GM12878 (cell line): ENCODE data around the gene STAT3. TPM values are rescaled to one million over a fixed set of nuclear protein-coding genes. Genes with fewer than 3 reads are reported as not detected.

ENCODE experiments used
- ATAC-seq: fragments of 200-7000 bp; cut with Tn5 transposase; 3 replicates; pipeline ENCODE4 v1.9.1; 2020; ENCODE audit warnings: mild to moderate bottlenecking, moderate library complexity
- BruUV-seq: library from RNA; stranded (reverse); fragments of 400-500 nt; replicated peaks from 2 replicates; lab custom pipeline; 2021; lab: Mats Ljungman, UMichigan
- CTCF ChIA-PET: fragments of 300-600 bp; sonication (Branson Sonifier 250); formaldehyde crosslinking; extraction: SDS; loops from one replicate; lab custom pipeline; 2021; ENCODE audit warnings: inconsistent platforms; lab: Yijun Ruan, JAX
- POLR2A ChIA-PET: fragments of 350-600 bp; formaldehyde crosslinking; extraction: SDS; loops from one replicate; lab custom pipeline; 2021; ENCODE audit warnings: inconsistent platforms; lab: Charles Lee
- RAD21 ChIA-PET: fragments of 300-600 bp; sonication (Branson Sonifier 250); formaldehyde crosslinking; loops from one replicate; lab custom pipeline; 2023; ENCODE audit warnings: antibody characterized with exemption; ENCODE audit not compliant: unreplicated experiment; lab: Charles Lee
- SMC1A ChIA-PET: fragments of 300-600 bp; sonication (Branson Sonifier 250); formaldehyde crosslinking; loops from one replicate; lab custom pipeline; 2023; ENCODE audit not compliant: unreplicated experiment, uncharacterized antibody; lab: Charles Lee
- DNase-seq: peaks from one replicate; pipeline ENCODE4 v3.0.0-alpha.2; 2011; ENCODE audit warnings: low read depth, low spot score
- FAIRE-seq: peaks from 3 replicates; lab custom pipeline; 2011; peaks lifted over from hg19 to GRCh38; lab: Jason Lieb, UNC
- H2AFZ ChIP-seq: 2 replicates; pipeline ENCODE4 v1.6.0; 2011; ENCODE audit warnings: low read depth, low read length, control low read depth; ENCODE audit not compliant: control insufficient read depth
- H3K27ac ChIP-seq: 2 replicates; pipeline ENCODE4 v1.5.1; 2011; ENCODE audit warnings: control low read depth; ENCODE audit not compliant: control insufficient read depth, insufficient read depth
- H3K27me3 ChIP-seq, 2 experiments: replicated peaks in 1 of 2; 2 replicates each; pipeline versions ENCODE4 v1.6.0 to v1.6.1; 2011; ENCODE audit warnings: low read length in 1 of 2; ENCODE audit not compliant: control insufficient read depth in 2 of 2, insufficient read depth in 2 of 2
- H3K36me3 ChIP-seq, 2 experiments: 2 replicates each; pipeline ENCODE4 v1.5.1; 2011; ENCODE audit warnings: low read length in 1 of 2; ENCODE audit not compliant: control insufficient read depth in 2 of 2, insufficient read depth in 2 of 2
- H3K4me1 ChIP-seq: 2 replicates; pipeline ENCODE4 v1.6.1; 2011; ENCODE audit warnings: mild to moderate bottlenecking, low read length, moderate library complexity, mixed read lengths; ENCODE audit not compliant: control insufficient read depth, insufficient read depth
- H3K4me2 ChIP-seq: 2 replicates; pipeline ENCODE4 v1.6.0; 2011; ENCODE audit warnings: control low read depth; ENCODE audit not compliant: control insufficient read depth, insufficient read depth
- H3K4me3 ChIP-seq: fragments of 200-600 bp; sonication (generic); 2 replicates; pipeline ENCODE4 v1.5.1; 2016
- H3K79me2 ChIP-seq: 2 replicates; pipeline ENCODE4 v1.6.0; 2011; ENCODE audit warnings: low read length; ENCODE audit not compliant: control insufficient read depth, insufficient read depth
- H3K9ac ChIP-seq: 2 replicates; pipeline ENCODE4 v1.8.0; 2011; ENCODE audit warnings: low read length, control low read depth, mixed read lengths; ENCODE audit not compliant: control insufficient read depth, insufficient read depth
- H3K9me3 ChIP-seq: replicated peaks from 3 replicates; pipeline ENCODE4 v1.5.1; 2011; ENCODE audit warnings: mild to moderate bottlenecking, low read length; ENCODE audit not compliant: control insufficient read depth, insufficient read depth
- H4K20me1 ChIP-seq: 2 replicates; pipeline ENCODE4 v1.6.0; 2011; ENCODE audit not compliant: control insufficient read depth, insufficient read depth
- ATF2 ChIP-seq: IDR thresholded peaks from 2 replicates; pipeline ENCODE4 v1.6.1; 2012; ENCODE audit warnings: low read length, inconsistent platforms
- CBFB ChIP-seq: IDR thresholded peaks from 2 replicates; pipeline ENCODE4 v1.6.1; 2016; ENCODE audit warnings: antibody characterized with exemption, low read depth
- KDM1A ChIP-seq: fragments of 200-600 bp; sonication (generic); IDR thresholded peaks from 2 replicates; pipeline ENCODE4 v1.6.1; 2016; ENCODE audit warnings: borderline replicate concordance
- RELB ChIP-seq: fragments of 450-650 bp; IDR thresholded peaks from 2 replicates; pipeline ENCODE4 v1.6.1; 2017; ENCODE audit warnings: low read depth, mild to moderate bottlenecking, moderate library complexity
- TBL1XR1 ChIP-seq: IDR thresholded peaks from 2 replicates; pipeline ENCODE4 v1.6.1; 2012; ENCODE audit warnings: low read depth, low read length, improper control_type of control experiment
- ZNF592 ChIP-seq: fragments of 450-650 bp; IDR thresholded peaks from 2 replicates; pipeline ENCODE4 v1.6.1; 2017; ENCODE audit warnings: mild to moderate bottlenecking, moderate library complexity
- WGBS: methylation state at CpG from one replicate; pipeline ENCODE4 v1.1.6; 2016; ENCODE audit warnings: low lambda C conversion rate; ENCODE audit not compliant: insufficient replicate concordance, insufficient coverage; ENCODE audit errors: missing lambda C conversion rate; 5-methylcytosine and 5-hydroxymethylcytosine counted together
- in situ Hi-C: fragments of 300-500 bp; cut with MboI; formaldehyde crosslinking; loops from 9 replicates; pipeline ENCODE4 v1.14.3; 2018; ENCODE audit warnings: mixed read lengths
- intact Hi-C: fragments of 100-400 bp; cut with micrococcal nuclease; formaldehyde crosslinking; loops from one replicate; pipeline ENCODE4 v1.14.2; 2022; ENCODE audit not compliant: unreplicated experiment
- polyA plus RNA-seq, 11 experiments: library from polyadenylated mRNA; depleted of rRNA in 4 of 11; unstranded in 6 of 11; stranded (reverse) in 5 of 11; fragments of >200 nt; fragmentation: Nextera tagmentation in 4 of 11; fragmentation: Illumina TruSeq in 1 of 11; extraction: Ambion mirVana in 4 of 11; extraction: Trizol in 1 of 11; gene quantifications; 1 replicate in 1 of 11; 2 replicates in 10 of 11; pipeline versions ENCODE4 v1.2.1 to v1.2.3, GENCODE V29; 2011 to 2016; ENCODE audit warnings: inconsistent platforms in 2 of 11, missing spikeins in 2 of 11, low read depth in 1 of 11
- total RNA-seq, 4 experiments: library from RNA; depleted of rRNA in 3 of 4; stranded (reverse); fragments of >200 nt in 3 of 4; fragmentation: Illumina TruSeq in 1 of 4; extraction: Trizol in 1 of 4; gene quantifications; 2 replicates each; pipeline versions ENCODE4 v1.2.1 to v1.2.3, GENCODE V29; 2013 to 2021

STAT3 gene
- total and polyA plus RNA-seq, 10 of the 15 experiments (the other 5 are each of a cell fraction or from before 2014, with no cell fraction given), result 18.4 to 96.4 (median 60.9) TPM

- BruUV-seq, result no TSS peak
- TF ChIP-seq ATF2 (no peak), TBL1XR1 (no peak), RELB (no peak), ZNF592 (no peak), KDM1A (no peak), CBFB (no peak)
- Histone ChIP-seq H3K4me1 (peaks cover 19% of the 10 kb centered on the region), H3K4me2 (no peak overlapping the region), H4K20me1 (no peaks in the 10 kb centered on the region), H3K9me3 (no peaks in the 10 kb centered on the region), H3K79me2 (no peaks in the 10 kb centered on the region), H3K27ac (no peak overlapping the region), H3K9ac (no peak overlapping the region), H2AFZ (no peak overlapping the region), H3K27me3 (no peaks in the 10 kb centered on the region), H3K4me3 (no peak overlapping the region), H3K36me3 (peaks cover 7 to 20% of the 10 kb centered on the region in 2 experiments; a peak in 3 of 4 replicates)
- in situ Hi-C loops (no loop called here), intact Hi-C loops (no loop called here)
- ChIA-PET POLR2A (no interaction called here), CTCF (interaction anchor here (0.5 to 1.2 kb wide), 2 partner anchors 11 to 85 kb away, joined by 3 read pairs; no protein-coding TSS in a partner anchor), SMC1A (interaction anchor here (0.8 to 2.2 kb wide), 2 partner anchors 11 to 28 kb away, joined by 3 to 6 read pairs; no protein-coding TSS in a partner anchor), RAD21 (no interaction called here)
- FAIRE-seq (no peak), DNase-seq (no peak), ATAC-seq (no peak)
- WGBS, result 81% methylated on average over 19 of the region's 19 CpGs
Observed at GRCh38 chr17:42307362-42307927, 80.8 kb downstream of the STAT3 start.
